Tibial nerve (tissue), 4 donors: Measurements from ENCODE around the gene AGMO.

Experiments
- CTCF ChIP-seq, 5 experiments: fragments of 200-600 bp in 3 of 5; fragments of 450-650 bp in 2 of 5; sonication (generic) in 3 of 5; IDR thresholded peaks; one replicate each; pipeline ENCODE4 v1.5.1; 2016 to 2019; ENCODE audit warnings: antibody characterized with exemption in 5 of 5, mild to moderate bottlenecking in 3 of 5, moderate library complexity in 2 of 5
- EP300 ChIP-seq, 2 donors: sonication (generic); formaldehyde crosslinking; IDR thresholded peaks; one replicate each; pipeline ENCODE4 v1.6.1; 2017; ENCODE audit warnings: antibody characterized with exemption in 2 of 2, mild to moderate bottlenecking in 1 of 2

- TF ChIP-seq CTCF (IDR thresholded peaks at IDR 0.05), result no peak
- TF ChIP-seq EP300 (IDR thresholded peaks at IDR 0.05), result no peak
Measured at GRCh38 chr7:15336146-15336545, 225.7 kb downstream of the AGMO start.
